Fibroblast of lung (primary cell): ENCODE measurements around the gene HEG1. TPM values are rescaled to one million over a fixed set of nuclear protein-coding genes. Genes with fewer than 3 reads are reported as not detected.

Experiments used
- DNase-seq, 2 donors: peaks; one replicate each; pipeline versions ENCODE4 v3.0.0 to v3.0.0-alpha.2; 2010; ENCODE audit warnings: low read depth in 2 of 2
- H2AFZ ChIP-seq: 2 replicates; pipeline ENCODE4 v1.5.1; 2012; ENCODE audit warnings: low read length, control low read depth, inconsistent platforms
- H3K27ac ChIP-seq: 2 replicates; pipeline ENCODE4 v1.5.1; 2011; ENCODE audit warnings: low read length, control low read depth; ENCODE audit not compliant: insufficient read depth
- H3K27me3 ChIP-seq: 2 replicates; pipeline ENCODE4 v1.5.1; 2011; ENCODE audit warnings: mild to moderate bottlenecking, low read length; ENCODE audit not compliant: control insufficient read depth, insufficient read depth
- H3K36me3 ChIP-seq: 2 replicates; pipeline ENCODE4 v1.5.1; 2011; ENCODE audit warnings: low read length; ENCODE audit not compliant: control insufficient read depth, insufficient read depth
- H3K4me1 ChIP-seq: 2 replicates; pipeline ENCODE4 v1.5.1; 2011; ENCODE audit warnings: low read length; ENCODE audit not compliant: control insufficient read depth, insufficient read depth; ENCODE audit errors: extremely low read depth
- H3K4me2 ChIP-seq: 2 replicates; pipeline ENCODE4 v1.5.1; 2011; ENCODE audit warnings: low read length, control low read depth; ENCODE audit not compliant: insufficient read depth; ENCODE audit errors: extremely low read depth
- H3K4me3 ChIP-seq, 4 experiments: fragments of 200-600 bp in 1 of 4; sonication (generic) in 1 of 4; replicated peaks in 1 of 4; 2 replicates each; pipeline ENCODE4 v1.5.1; 2011 to 2016; ENCODE audit warnings: low read length in 4 of 4, low read depth in 3 of 4, mild to moderate bottlenecking in 3 of 4, control low read depth in 2 of 4, inconsistent platforms in 1 of 4, mixed read lengths in 1 of 4; ENCODE audit not compliant: insufficient read depth in 1 of 4; ENCODE audit errors: control extremely low read depth in 1 of 4
- H3K79me2 ChIP-seq: 2 replicates; pipeline ENCODE4 v1.5.1; 2012; ENCODE audit warnings: mild to moderate bottlenecking, low read length, inconsistent platforms; ENCODE audit not compliant: control insufficient read depth, insufficient read depth
- H3K9ac ChIP-seq: 2 replicates; pipeline ENCODE4 v1.5.1; 2011; ENCODE audit warnings: mild to moderate bottlenecking, low read length, control low read depth; ENCODE audit not compliant: insufficient read depth
- H3K9me3 ChIP-seq: 2 replicates; pipeline ENCODE4 v1.5.1; 2012; ENCODE audit warnings: low read depth, low read length; ENCODE audit not compliant: control insufficient read depth, insufficient read depth
- H4K20me1 ChIP-seq: 2 replicates; pipeline ENCODE4 v1.5.1; 2011; ENCODE audit warnings: low read length; ENCODE audit not compliant: control insufficient read depth, insufficient read depth; ENCODE audit errors: extremely low read depth
- EZH2 ChIP-seq: IDR thresholded peaks from 2 replicates; pipeline ENCODE4 v1.5.1; 2012; ENCODE audit warnings: low read length, control low read depth, mild to moderate bottlenecking; ENCODE audit errors: missing control alignments
- polyA plus RNA-seq, 2 donors: library from polyadenylated mRNA; depleted of rRNA in 1 of 2; stranded (reverse) in 1 of 2; unstranded in 1 of 2; fragments of >200 nt; gene quantifications; 2 replicates each; pipeline ENCODE4 v1.2.1, GENCODE V29; 2011 to 2012; ENCODE audit warnings: missing spikeins in 1 of 2
- total RNA-seq: library from RNA; depleted of rRNA; stranded (reverse); fragments of >200 nt; gene quantifications from 2 replicates; pipeline ENCODE4 v1.2.1, GENCODE V29; 2014
- TF ChIP-seq, protein P1 (sequence below), 2 donors: IDR thresholded peaks in 1 of 2; conservative IDR thresholded peaks in 1 of 2; 1 replicate in 1 of 2; 2 replicates in 1 of 2; pipeline ENCODE4 v1.5.1; 2011 to 2012; ENCODE audit warnings: low read length in 2 of 2, control low read depth in 1 of 2, inconsistent platforms in 1 of 2, low read depth in 1 of 2, mild to moderate bottlenecking in 1 of 2

HEG1 gene
- total and polyA plus RNA-seq, 2 donors (not counting 1 experiment from before 2014, with no cell fraction given) = 137 to 305 TPM

DNA sequence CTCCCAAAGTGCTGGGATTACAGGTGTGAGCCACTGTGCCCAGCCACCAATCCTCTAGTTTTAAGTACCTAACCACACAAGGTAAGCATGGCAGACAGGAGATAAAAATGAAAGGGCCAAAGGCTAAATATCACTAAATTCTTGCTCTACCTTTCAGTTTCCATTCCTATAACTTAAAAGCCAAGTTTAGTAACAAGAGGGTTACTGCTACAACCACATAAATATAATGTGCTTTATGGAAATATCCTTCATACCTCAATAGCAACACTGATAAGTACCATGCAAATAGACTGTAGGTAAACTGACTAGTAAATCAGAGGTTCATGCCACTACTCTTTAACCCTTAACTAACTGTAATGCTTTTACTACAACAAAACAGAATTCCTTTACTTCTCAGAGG is 82.5 kb downstream of the HEG1 start:
- no peak overlapping the region for H2AFZ ChIP-seq
- no peaks in the 10 kb centered on the region for H3K9me3 ChIP-seq
- no peak overlapping the region for H3K9ac ChIP-seq
- H3K27ac ChIP-seq = no peak overlapping the region
- TF ChIP-seq, protein P1, sequence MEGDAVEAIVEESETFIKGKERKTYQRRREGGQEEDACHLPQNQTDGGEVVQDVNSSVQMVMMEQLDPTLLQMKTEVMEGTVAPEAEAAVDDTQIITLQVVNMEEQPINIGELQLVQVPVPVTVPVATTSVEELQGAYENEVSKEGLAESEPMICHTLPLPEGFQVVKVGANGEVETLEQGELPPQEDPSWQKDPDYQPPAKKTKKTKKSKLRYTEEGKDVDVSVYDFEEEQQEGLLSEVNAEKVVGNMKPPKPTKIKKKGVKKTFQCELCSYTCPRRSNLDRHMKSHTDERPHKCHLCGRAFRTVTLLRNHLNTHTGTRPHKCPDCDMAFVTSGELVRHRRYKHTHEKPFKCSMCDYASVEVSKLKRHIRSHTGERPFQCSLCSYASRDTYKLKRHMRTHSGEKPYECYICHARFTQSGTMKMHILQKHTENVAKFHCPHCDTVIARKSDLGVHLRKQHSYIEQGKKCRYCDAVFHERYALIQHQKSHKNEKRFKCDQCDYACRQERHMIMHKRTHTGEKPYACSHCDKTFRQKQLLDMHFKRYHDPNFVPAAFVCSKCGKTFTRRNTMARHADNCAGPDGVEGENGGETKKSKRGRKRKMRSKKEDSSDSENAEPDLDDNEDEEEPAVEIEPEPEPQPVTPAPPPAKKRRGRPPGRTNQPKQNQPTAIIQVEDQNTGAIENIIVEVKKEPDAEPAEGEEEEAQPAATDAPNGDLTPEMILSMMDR (conservative IDR thresholded peaks at IDR 0.05 in 1 of 2, IDR thresholded peaks at IDR 0.05 in 1 of 2; ENCODE audit: low read depth in 1 of 2, low read length in 2 of 2) = no peak
- no peak for TF ChIP-seq EZH2
- H3K27me3 ChIP-seq = no peaks in the 10 kb centered on the region
- no peaks in the 10 kb centered on the region for H3K79me2 ChIP-seq
- DNase-seq = no peak
- H4K20me1 ChIP-seq = no peaks in the 10 kb centered on the region
- H3K4me3 ChIP-seq = no peak overlapping the region
- H3K4me1 ChIP-seq = no peaks in the 10 kb centered on the region
- H3K36me3 ChIP-seq = peaks cover 35% of the 10 kb centered on the region
- no peak overlapping the region for H3K4me2 ChIP-seq

DNA sequence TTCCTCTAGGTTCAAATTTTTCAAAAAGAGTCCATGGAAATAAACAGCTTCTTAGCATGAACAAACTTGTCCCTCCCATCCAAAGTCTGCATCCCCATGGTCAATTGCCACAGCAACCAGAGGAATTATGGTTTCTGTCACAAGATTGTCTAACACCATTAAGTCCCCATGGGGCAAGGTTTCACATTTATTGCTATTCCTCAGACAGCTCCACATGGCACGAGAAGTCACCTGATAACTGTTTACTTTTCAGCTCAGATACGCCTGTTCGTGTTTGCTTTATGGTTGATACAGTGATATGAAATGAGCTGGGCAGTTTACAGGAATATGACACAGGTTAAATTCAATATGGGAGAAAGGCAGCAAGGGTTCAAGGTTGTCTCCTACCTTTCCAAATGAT is 83.3 kb downstream of the HEG1 start:
- Histone ChIP-seq H3K79me2 (no peaks in the 10 kb centered on the region), H3K27me3 (no peaks in the 10 kb centered on the region), H3K9me3 (no peaks in the 10 kb centered on the region), H3K4me3 (no peak overlapping the region), H4K20me1 (no peaks in the 10 kb centered on the region), H3K27ac (no peak overlapping the region), H2AFZ (no peak overlapping the region), H3K4me2 (no peak overlapping the region), H3K4me1 (no peaks in the 10 kb centered on the region), H3K36me3 (peaks cover 36% of the 10 kb centered on the region), H3K9ac (no peak overlapping the region)
- no peak for DNase-seq
- no peak for TF ChIP-seq EZH2
- TF ChIP-seq, protein P1 (conservative IDR thresholded peaks at IDR 0.05 in 1 of 2, IDR thresholded peaks at IDR 0.05 in 1 of 2; ENCODE audit: low read depth in 1 of 2, low read length in 2 of 2) = no peak

DNA sequence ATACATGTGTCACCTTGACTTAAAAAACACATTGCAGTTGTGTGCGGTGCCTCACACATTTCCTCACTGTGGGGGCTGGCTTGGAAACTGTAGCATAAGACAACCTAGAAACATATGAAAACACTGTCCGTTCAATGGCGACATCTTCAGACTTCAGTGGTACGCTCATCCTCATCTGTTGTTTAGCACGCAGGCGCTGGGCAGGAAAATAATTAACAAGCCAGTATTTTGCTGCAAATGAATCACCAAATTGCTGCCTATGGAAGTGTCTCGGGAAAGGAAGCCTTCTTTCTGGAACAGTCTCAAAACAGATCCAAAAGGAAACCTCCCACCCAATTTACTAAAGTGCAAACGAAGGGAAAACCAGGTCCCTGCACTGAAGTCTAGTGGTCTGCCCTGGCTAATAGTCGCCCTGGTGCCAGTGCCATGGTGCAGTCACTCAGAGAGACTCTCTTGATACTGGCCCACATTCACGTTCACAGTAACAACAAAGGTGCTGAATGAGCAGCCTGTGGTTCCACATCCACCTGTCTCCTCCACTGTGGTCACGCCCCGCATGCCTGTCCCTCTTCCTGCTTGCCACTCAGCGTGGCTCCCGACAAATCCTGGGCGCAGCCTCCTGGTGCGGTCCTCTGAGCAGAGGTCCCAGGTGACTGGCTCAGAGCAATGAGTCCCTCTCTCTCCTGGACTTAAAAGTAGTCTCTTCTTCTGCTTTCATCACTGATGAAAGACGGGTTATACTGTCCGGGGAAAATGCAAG is 85.7 kb downstream of the HEG1 start:
- Histone ChIP-seq H2AFZ (no peak overlapping the region), H3K27me3 (no peaks in the 10 kb centered on the region), H3K4me1 (peaks cover 3% of the 10 kb centered on the region), H3K27ac (no peak overlapping the region), H3K4me3 (no peak overlapping the region), H3K79me2 (no peaks in the 10 kb centered on the region), H3K4me2 (no peak overlapping the region), H3K9ac (no peak overlapping the region), H3K9me3 (no peaks in the 10 kb centered on the region), H3K36me3 (peaks cover 34% of the 10 kb centered on the region), H4K20me1 (no peaks in the 10 kb centered on the region)
- DNase-seq = no peak
- TF ChIP-seq, protein P1 (conservative IDR thresholded peaks at IDR 0.05 in 1 of 2, IDR thresholded peaks at IDR 0.05 in 1 of 2; ENCODE audit: low read depth in 1 of 2, low read length in 2 of 2) = no peak
- no peak for TF ChIP-seq EZH2
